ENCODE results near the gene CAT.
A peak's percentile ranks its signal among the peaks of the same experiment; 100 is the strongest.

CAT gene

DNA sequence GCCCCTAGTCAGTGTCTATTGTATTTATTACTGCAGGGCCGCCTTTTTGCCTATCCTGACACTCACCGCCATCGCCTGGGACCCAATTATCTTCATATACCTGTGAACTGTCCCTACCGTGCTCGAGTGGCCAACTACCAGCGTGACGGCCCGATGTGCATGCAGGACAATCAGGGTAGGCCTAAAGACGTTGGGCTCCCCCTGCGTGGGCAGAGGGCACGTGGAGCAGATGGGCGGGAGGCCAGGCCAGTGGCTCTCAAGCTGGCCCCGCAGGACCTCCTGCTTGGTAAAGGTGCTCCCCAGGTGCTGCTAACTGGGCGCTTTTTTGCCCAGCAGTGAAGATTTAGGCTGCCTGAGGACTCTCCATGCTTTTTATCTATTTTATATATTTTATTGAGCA is 22.5 kb downstream of the CAT start:
- no peak for DNase-seq

- DNase-seq = no peak
Measured at GRCh38 chr11:34464591-34465051, 25.9 kb downstream of the CAT start.

GRCh38 chr11:34466802-34467488 is 28.2 kb downstream of the CAT start:
- no peak for DNase-seq

GRCh38 chr11:34468209-34468841 is 29.6 kb downstream of the CAT start:
- no peak for DNase-seq

DNA sequence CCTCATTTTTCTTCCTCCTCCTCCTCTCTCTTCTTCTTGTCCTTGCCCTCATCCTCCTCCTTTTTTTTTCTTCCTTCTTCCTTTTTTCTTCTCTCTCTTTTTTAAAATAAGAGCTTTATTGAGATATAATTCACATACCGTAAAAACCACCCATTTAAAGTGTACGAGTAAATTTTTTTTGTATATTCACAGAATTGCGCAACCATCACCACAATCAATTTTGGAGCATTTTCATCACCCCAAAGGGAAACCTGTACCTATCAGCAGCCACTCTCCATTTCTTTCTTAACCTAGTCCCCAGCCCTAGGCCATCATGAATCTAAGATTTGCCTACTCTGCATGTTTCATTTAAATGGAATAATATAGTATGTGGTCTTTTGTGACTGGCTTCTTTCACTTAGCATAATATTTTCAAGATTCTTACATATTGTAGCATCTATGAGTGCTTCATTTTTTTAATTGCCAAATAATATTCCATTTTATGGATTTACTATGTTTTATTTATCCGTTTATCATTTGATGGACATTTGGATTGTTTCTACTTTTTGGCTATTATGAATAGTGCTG is 35.0 kb downstream of the CAT start:
- no peak for DNase-seq

DNA sequence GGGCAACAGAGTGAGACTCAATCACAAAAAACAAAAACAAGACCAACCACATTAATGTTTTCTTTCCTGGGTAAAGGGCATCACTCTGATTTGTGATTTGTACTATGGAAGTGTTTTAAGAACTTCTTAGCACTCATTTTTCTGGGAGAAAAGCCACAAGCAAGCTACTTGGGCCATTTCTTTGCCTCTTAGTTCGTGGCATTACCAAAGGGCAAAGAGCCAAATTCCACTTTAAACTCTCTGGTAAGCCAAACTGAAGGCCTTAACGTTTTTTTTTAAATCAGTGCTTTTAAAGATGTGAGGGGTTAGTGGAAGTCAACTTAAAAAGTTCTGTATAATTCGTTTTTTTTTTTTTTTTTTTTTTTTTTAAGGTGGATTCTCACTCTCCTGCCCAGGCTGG is 36.9 kb downstream of the CAT start:
- DNase-seq = no peak

- no peak for DNase-seq
Measured at GRCh38 chr11:34476849-34477248, 38.1 kb downstream of the CAT start.

- no peak for DNase-seq
Measured at GRCh38 chr11:34478845-34479663, 40.3 kb downstream of the CAT start.

GRCh38 chr11:34480314-34480713 is 41.6 kb downstream of the CAT start:
- DNase-seq = no peak

DNA sequence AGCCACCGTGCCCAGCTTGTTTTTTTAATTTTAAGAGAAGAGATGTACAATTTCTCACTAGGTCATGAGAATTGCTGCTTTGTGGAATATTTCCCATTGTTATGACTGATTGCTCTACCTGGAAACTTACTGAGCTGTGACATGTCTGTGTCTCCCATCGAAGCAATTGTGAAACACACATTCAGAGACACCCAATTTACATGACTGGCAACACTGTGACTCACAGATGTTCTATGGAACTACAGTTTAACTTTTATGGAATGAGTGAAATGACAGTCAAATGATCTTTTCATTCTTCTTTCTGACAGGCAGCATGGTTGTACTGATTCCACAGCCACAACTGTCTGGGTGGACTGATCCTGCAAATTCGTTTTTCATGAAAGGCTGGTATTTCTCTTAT is 42.6 kb downstream of the CAT start:
- no peak for DNase-seq

DNA sequence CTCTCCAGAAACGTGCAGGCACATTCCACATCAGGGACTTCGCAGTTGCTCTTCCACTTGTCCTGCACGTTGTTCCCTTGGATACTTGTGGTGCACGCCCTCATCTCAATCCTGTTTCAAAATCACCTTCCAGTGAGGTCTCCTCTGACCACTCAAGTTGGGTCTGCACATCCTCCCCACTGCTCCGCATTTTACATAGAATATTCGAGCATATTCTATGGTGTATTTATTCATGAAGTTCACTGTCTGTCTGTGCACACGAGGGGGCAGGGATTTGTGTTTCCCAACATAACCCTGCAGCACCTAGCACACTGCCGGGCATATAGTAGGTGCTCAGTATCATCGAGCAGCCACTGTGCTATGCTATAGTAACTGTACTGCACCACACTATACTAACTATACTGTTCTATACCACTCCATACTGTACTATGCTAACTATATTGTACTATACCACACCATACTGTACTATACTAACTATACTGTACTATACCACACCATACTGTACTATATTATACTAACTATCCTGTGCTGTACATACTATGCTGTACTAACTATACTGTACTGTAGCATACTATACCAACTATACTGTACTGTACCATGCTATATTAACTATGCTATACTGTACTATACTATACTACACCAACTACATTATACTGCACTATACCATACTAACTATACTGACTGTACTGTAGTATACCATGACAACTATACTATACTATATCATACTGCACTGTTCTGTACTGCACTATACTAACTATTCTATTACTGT is 44.6 kb downstream of the CAT start:
- no peak for DNase-seq

DNA sequence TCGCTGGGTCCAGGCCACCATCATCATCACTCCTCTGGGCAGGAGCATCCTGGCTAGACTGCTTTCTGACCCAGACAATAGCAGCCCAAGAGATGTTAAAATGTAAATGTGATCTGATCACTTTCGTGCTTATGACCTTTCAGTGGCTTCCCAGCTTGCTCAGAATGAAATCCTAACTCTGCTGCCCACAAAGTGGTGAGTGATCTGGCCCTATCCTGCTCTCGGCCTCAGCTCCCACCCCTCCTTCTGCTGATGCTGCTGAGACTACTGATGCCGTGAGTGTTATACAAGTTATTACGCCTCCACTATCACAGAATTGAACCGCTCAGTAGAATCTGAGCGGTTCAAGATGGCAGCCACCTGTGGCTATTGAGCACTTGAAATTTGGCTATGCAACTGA is 48.7 kb downstream of the CAT start:
- DNase-seq = no peak

- DNase-seq = no peak
Measured at GRCh38 chr11:34488855-34489557, 50.3 kb downstream of the CAT start.

GRCh38 chr11:34490304-34490703 is 51.6 kb downstream of the CAT start:
- DNase-seq = no peak

- peak in 4 of 14 donors; percentile 7 to 32 (median 25) for DNase-seq
Measured at GRCh38 chr11:34492806-34493414, 54.2 kb downstream of the CAT start.

GRCh38 chr11:34493468-34493867 is 54.7 kb downstream of the CAT start:
- no peak for DNase-seq

GRCh38 chr11:34493926-34494595 is 55.3 kb downstream of the CAT start:
- no peak for DNase-seq

GRCh38 chr11:34495239-34495723 is 56.5 kb downstream of the CAT start:
- DNase-seq = no peak

DNA sequence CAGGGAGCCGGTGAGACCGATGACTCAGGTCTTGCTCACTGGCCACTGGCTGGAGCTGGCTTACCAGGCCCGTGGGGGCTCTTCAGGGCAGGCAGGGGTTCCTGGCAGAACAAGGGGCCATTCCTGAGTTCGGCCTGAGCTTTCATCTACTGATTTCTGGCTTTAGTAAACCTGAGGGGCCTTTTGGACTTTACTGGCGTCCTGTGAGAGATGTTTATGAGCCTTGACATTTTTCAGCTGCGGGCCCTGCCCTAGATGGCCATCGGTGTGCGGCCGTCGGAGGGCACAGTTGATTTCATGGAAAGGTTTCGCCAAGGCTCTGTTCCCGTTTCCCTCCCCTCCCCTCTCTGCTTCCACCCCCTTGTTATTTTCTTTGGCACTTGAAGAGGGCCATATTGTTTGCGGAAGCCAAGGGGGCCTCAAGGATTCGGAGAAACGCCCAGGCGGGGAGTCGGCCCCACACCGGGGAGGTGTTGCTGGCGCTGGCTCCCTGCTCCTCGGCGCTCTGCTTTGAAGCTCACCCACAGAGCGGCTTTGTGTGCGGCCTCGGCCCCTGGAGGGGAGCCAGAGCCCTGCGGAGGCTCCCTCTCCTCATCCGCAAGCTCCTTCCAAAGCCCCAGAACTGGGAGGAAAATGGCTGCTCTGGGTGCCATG is 57.1 kb downstream of the CAT start:
- DNase-seq = no peak
